HepG2 (cell line): ENCODE measurements around the gene TAS2R40. TPM values are rescaled to one million over a fixed set of nuclear protein-coding genes. Genes with fewer than 3 reads are reported as not detected.

ENCODE experiments used
- CEBPG ChIP-seq: IDR thresholded peaks from 2 replicates; pipeline ENCODE4 v1.6.1; 2016
- HMGXB4 ChIP-seq, 2 experiments: sonication (generic) in 1 of 2; formaldehyde crosslinking in 1 of 2; IDR thresholded peaks; 2 replicates each; pipeline versions ENCODE4 v1.4.0 to v1.6.1; 2018 to 2020; ENCODE audit warnings: missing genetic modification reagents in 2 of 2, borderline replicate concordance in 1 of 2, low read depth in 1 of 2, mild to moderate bottlenecking in 1 of 2, missing biosample characterization in 1 of 2
- MBNL3 ChIP-seq: fragments of 250-450 bp; sonication (Bioruptor Pico); conservative IDR thresholded peaks from 2 replicates; pipeline ENCODE4 v1.8.0; 2022; ENCODE audit warnings: mild to moderate bottlenecking, inconsistent platforms
- PAX8 ChIP-seq: sonication (generic); formaldehyde crosslinking; IDR thresholded peaks from 2 replicates; pipeline ENCODE4 v1.8.0; 2022; ENCODE audit warnings: mild to moderate bottlenecking, missing genetic modification reagents, borderline replicate concordance
- PRMT3 ChIP-seq: sonication (generic); formaldehyde crosslinking; IDR thresholded peaks from 2 replicates; pipeline ENCODE4 v1.8.1; 2022; ENCODE audit warnings: low read depth, mild to moderate bottlenecking, moderate library complexity, missing genetic modification reagents, borderline replicate concordance
- SP140L ChIP-seq: sonication (generic); formaldehyde crosslinking; IDR thresholded peaks from 2 replicates; pipeline ENCODE4 v1.4.0; 2020; ENCODE audit warnings: missing genetic modification reagents, borderline replicate concordance
- ZNF180 ChIP-seq: sonication (generic); formaldehyde crosslinking; IDR thresholded peaks from 2 replicates; pipeline ENCODE4 v1.4.0; 2020; ENCODE audit warnings: low read depth, missing genetic modification reagents, borderline replicate concordance
- ZNF556 ChIP-seq: sonication (generic); formaldehyde crosslinking; IDR thresholded peaks from 2 replicates; pipeline ENCODE4 v1.4.0; 2020; ENCODE audit warnings: mild to moderate bottlenecking, missing genetic modification reagents, borderline replicate concordance
- ZNF563 ChIP-seq: sonication (generic); formaldehyde crosslinking; IDR thresholded peaks from 2 replicates; pipeline ENCODE4 v1.8.0; 2022; ENCODE audit warnings: mild to moderate bottlenecking, moderate library complexity, missing genetic modification reagents
- ZNF761 ChIP-seq: sonication (generic); formaldehyde crosslinking; conservative IDR thresholded peaks from 2 replicates; pipeline ENCODE4 v1.4.0; 2020; ENCODE audit warnings: mild to moderate bottlenecking, missing genetic modification reagents
- ZSCAN9 ChIP-seq: IDR thresholded peaks from 2 replicates; pipeline ENCODE4 v1.6.1; 2016; ENCODE audit warnings: borderline replicate concordance
- polyA plus RNA-seq, 8 experiments: library from polyadenylated mRNA; depleted of rRNA in 3 of 8; stranded (reverse) in 7 of 8; unstranded in 1 of 8; fragments of >200 nt; fragmentation: Illumina TruSeq in 4 of 8; extraction: Trizol in 4 of 8; gene quantifications; 2 replicates each; pipeline versions ENCODE4 v1.2.1 to v1.2.3, GENCODE V29; 2011 to 2016; ENCODE audit warnings: low read depth in 4 of 8, missing spikeins in 1 of 8, mixed read lengths in 1 of 8; ENCODE audit not compliant: insufficient read depth in 1 of 8
- total RNA-seq, 5 experiments: library from RNA; depleted of rRNA; stranded (reverse); fragments of >200 nt; fragmentation: Illumina TruSeq; extraction: Trizol; gene quantifications; 2 replicates each; pipeline ENCODE4 v1.2.3, GENCODE V29; 2016; ENCODE audit warnings: low read depth in 1 of 5
- TF ChIP-seq, protein P1 (sequence below), 2 experiments: sonication (generic) in 1 of 2; formaldehyde crosslinking in 1 of 2; IDR thresholded peaks; 2 replicates each; pipeline versions ENCODE4 v1.6.1 to v1.9.0; 2014 to 2022; ENCODE audit warnings: antibody characterized with exemption in 1 of 2, borderline replicate concordance in 1 of 2, inconsistent platforms in 1 of 2, low read depth in 1 of 2, missing genetic modification reagents in 1 of 2
- TF ChIP-seq, protein P2 (sequence below): sonication (generic); formaldehyde crosslinking; IDR thresholded peaks from 2 replicates; pipeline ENCODE4 v1.5.1; 2020; ENCODE audit warnings: mild to moderate bottlenecking, missing genetic modification reagents, moderate library complexity

TAS2R40 gene
- total and polyA plus RNA-seq, 2 of the 13 experiments (the other 11 are each of a cell fraction or from before 2014, with no cell fraction given), result not detected

DNA sequence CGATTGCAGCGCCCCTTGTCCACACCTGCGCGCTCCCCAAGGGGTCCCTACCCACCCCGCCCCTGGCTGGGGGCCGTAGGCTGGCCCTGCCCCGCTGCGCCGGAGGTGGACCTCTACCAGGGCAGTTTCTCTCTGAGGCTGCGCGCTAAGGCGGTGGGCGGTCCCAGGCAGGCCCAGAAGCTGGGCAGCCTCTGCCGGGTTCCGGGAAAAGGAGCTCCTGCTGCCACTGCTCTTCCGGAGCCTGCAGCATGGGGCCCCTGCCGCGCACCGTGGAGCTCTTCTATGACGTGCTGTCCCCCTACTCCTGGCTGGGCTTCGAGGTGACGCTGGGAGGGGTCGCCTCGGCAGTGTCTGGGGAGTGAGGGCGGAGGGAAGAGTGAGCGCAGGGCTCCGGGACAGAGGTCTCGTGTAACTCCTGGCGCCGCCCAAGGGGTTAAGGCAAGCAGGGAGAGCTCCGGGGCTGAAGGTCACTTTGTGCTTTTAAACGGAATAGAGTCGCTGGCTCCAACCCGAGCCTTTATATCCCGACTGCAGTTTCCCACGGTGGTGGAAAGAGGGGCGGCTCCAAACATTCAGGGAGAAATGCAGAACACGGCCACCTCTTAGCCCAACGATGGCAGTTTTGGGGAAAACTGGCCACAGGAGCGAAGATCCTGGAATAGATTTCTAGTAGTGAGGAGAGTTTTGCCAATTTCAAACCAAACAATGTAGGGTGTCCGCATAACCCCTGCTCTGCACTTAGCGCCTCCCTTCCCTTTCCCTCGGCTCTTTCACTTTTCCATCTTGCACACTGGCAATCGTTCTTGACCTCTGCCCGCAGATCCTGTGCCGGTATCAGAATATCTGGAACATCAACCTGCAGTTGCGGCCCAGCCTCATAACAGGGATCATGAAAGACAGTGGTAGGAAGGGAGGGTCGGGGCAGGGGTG lies 41.7 kb downstream of the TAS2R40 start, which contains the start of gene GSTK1 (continued):
- TF ChIP-seq, protein P1, sequence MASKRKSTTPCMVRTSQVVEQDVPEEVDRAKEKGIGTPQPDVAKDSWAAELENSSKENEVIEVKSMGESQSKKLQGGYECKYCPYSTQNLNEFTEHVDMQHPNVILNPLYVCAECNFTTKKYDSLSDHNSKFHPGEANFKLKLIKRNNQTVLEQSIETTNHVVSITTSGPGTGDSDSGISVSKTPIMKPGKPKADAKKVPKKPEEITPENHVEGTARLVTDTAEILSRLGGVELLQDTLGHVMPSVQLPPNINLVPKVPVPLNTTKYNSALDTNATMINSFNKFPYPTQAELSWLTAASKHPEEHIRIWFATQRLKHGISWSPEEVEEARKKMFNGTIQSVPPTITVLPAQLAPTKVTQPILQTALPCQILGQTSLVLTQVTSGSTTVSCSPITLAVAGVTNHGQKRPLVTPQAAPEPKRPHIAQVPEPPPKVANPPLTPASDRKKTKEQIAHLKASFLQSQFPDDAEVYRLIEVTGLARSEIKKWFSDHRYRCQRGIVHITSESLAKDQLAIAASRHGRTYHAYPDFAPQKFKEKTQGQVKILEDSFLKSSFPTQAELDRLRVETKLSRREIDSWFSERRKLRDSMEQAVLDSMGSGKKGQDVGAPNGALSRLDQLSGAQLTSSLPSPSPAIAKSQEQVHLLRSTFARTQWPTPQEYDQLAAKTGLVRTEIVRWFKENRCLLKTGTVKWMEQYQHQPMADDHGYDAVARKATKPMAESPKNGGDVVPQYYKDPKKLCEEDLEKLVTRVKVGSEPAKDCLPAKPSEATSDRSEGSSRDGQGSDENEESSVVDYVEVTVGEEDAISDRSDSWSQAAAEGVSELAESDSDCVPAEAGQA (IDR thresholded peaks at IDR 0.05; ENCODE audit: low read depth), result 0 out of 2 replicates have a peak, but pooled peaks have one; percentile 17
- TF ChIP-seq, protein P1 (CRISPR knock-in tag; IDR thresholded peaks at IDR 0.05; ENCODE audit: borderline replicate concordance), result no peak
- no peak for TF ChIP-seq MBNL3 (CRISPR knock-in tag)
- TF ChIP-seq CEBPG (CRISPR knock-in tag), result no peak
- TF ChIP-seq PAX8 (CRISPR knock-in tag), result no peak
- TF ChIP-seq, protein P2, sequence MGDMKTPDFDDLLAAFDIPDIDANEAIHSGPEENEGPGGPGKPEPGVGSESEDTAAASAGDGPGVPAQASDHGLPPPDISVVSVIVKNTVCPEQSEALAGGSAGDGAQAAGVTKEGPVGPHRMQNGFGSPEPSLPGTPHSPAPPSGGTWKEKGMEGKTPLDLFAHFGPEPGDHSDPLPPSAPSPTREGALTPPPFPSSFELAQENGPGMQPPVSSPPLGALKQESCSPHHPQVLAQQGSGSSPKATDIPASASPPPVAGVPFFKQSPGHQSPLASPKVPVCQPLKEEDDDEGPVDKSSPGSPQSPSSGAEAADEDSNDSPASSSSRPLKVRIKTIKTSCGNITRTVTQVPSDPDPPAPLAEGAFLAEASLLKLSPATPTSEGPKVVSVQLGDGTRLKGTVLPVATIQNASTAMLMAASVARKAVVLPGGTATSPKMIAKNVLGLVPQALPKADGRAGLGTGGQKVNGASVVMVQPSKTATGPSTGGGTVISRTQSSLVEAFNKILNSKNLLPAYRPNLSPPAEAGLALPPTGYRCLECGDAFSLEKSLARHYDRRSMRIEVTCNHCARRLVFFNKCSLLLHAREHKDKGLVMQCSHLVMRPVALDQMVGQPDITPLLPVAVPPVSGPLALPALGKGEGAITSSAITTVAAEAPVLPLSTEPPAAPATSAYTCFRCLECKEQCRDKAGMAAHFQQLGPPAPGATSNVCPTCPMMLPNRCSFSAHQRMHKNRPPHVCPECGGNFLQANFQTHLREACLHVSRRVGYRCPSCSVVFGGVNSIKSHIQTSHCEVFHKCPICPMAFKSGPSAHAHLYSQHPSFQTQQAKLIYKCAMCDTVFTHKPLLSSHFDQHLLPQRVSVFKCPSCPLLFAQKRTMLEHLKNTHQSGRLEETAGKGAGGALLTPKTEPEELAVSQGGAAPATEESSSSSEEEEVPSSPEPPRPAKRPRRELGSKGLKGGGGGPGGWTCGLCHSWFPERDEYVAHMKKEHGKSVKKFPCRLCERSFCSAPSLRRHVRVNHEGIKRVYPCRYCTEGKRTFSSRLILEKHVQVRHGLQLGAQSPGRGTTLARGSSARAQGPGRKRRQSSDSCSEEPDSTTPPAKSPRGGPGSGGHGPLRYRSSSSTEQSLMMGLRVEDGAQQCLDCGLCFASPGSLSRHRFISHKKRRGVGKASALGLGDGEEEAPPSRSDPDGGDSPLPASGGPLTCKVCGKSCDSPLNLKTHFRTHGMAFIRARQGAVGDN (CRISPR knock-in tag), result peak; percentile 90
- peak; percentile 79 to 89; a peak in 3 of 4 replicates for TF ChIP-seq HMGXB4 (CRISPR knock-in tag; IDR thresholded peaks at IDR 0.05; ENCODE audit: borderline replicate concordance in 1 of 2, low read depth in 1 of 2)
- 0 out of 2 replicates have a peak, but pooled peaks have one; percentile 74 for TF ChIP-seq ZSCAN9
- no peak for TF ChIP-seq PRMT3 (CRISPR knock-in tag)
- TF ChIP-seq SP140L, result peak; percentile 69; the same call in 1 of the 2 replicates
- peak; percentile 92; the same call in 1 of the 2 replicates for TF ChIP-seq ZNF556 (CRISPR knock-in tag)
- 0 out of 2 replicates have a peak, but pooled peaks have one; percentile 78 for TF ChIP-seq ZNF563 (CRISPR knock-in tag)
- no peak for TF ChIP-seq ZNF180 (CRISPR knock-in tag)
- TF ChIP-seq ZNF761 (CRISPR knock-in tag), result peak; percentile 68; the same call in 1 of the 2 replicates
